HG02642 (cell line): ENCODE results near the gene RAB40AL.
A peak's percentile ranks its signal among the peaks of the same experiment; 100 is the strongest.
"Not testable (repeated sequence)": the region's sequence is repeated elsewhere in the genome, so short reads cannot be mapped to it uniquely, and the experiment has no call there.

ENCODE experiments used
- ATAC-seq: cut with Tn5 transposase; IDR thresholded peaks from one replicate; pipeline ENCODE4 v1.9.1; 2021; ENCODE audit warnings: mild to moderate bottlenecking; ENCODE audit not compliant: unreplicated experiment, poor library complexity

Gene RAB40AL, protein sequence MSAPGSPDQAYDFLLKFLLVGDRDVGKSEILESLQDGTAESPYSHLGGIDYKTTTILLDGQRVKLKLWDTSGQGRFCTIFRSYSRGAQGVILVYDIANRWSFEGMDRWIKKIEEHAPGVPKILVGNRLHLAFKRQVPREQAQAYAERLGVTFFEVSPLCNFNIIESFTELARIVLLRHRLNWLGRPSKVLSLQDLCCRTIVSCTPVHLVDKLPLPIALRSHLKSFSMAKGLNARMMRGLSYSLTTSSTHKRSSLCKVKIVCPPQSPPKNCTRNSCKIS

DNA sequence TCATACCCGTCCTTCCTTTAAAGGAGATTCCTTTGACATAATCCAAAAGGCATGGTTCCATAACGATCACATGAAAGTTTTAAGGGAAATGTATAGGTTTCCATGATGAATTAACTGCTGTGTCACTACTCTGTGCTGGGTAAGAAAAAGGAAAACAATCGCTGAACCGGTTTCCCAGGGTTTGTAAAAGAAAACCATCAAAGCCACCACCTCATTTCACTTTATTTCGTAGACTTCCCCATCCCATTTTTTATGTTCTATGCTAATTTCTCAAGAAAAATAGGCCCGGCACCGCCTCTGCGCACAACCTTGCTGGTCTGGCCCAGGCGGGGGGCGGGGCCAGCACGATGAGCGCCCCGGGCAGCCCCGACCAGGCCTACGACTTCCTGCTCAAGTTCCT lies at the start of gene RAB40AL:
Gene RAB40AL, plus strand, starts transcription at position 301 of the 400 bp plus-strand sequence. Its CDS starts 47 bp downstream, at position 348.
- ATAC-seq: not testable (repeated sequence)

DNA sequence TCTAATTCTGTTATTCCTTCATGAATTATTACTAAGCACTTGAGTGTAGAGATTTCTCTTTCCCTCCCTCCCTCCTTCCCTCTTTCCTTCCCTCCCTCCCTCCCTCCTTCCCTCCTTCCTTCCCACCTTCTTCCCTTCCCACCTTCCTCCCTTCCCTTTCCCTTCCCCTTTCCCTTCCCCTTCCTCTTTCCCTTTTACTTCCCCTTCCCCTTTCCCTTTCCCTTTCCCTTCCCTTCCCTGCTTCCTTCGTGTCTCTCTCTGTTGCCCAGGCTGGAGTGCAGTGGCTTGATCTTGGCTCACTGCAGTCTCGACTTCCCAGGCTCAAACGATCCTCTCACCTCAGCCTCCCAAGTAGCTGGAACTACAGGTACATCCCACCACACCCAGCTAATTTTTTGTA lies 49.4 kb upstream of the RAB40AL start:
- ATAC-seq: no peak

DNA sequence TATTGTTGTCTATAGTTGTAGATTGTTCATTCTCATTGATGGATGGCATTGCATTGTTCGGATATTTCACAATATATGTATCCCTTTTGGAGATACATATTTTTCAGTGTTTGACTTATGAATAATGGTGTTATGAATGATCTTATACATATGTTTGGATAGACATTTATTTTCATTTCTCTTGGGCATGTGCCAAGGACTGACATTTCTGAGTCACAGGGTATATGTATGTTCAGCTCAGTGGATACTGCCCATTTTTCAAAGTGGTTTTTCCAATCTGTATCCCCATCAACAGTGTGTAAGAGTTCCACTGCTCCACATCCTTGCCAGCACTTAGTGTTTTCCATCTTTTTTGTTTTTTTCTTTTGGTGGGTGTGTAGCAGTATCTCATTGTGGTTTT lies 45.0 kb upstream of the RAB40AL start:
- ATAC-seq: no peak

DNA sequence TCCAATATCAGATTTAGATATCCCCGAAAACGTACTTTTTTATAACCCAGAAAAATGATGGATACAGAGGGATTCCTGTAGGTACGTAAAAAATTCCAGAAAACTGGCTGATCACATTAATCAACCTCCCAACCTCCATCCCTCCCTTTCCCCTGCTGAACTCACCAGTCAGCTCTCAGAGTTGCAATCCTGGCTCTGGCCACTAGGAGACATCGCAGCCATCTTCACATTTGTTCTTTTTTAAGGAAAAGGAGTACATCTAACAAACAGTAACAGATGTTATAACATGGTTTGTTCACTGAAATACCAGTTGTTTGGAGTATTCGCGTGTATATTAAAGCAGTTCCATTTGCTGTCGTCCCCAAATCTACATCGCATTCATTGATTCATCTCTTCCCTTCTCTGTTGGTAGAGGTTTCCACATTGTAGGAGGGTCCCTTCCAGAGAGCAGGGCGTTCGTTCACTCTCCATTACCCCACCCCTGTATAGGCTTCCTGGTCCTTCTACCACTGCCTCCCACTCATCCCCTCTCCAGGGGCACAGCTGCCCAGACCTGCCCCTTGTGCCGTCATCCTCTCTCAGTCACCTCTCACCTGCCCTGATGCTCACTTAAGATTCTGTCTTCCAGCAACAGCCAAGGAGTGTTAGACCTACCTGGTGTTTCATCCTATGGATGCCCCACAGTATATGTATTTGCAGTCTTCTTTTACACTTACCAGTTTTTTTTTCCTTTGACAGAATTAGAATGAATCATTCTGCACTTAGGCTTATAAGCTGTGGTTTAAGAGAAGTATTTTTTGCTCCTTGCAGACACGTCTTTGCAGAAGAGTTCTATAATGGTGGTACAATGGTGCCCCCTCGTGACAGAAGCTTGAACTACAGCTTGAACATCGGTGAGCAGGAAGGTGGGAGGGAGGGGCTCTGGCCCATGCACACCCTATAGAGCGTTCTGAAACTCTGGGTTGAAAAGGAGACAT lies 36.8 kb upstream of the RAB40AL start:
- ATAC-seq: peak; percentile 87

DNA sequence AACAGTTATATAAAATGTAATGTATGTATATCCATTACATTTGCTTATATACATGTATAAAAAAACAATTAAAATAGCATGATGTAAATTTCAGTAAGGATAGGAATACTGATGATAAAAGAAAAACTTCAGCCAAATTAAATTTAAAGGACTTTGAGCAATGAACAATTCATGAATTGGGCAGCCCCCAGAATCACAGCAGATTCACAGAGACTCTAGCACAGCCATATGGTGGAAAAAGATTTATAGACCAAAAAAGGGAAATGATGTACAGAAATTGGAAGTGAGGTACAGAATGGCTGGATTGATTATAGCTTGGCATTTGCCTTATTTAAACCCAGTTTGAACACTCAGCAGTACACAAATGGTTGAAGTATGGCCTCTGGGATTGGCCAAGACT lies 34.7 kb upstream of the RAB40AL start:
- no peak for ATAC-seq

DNA sequence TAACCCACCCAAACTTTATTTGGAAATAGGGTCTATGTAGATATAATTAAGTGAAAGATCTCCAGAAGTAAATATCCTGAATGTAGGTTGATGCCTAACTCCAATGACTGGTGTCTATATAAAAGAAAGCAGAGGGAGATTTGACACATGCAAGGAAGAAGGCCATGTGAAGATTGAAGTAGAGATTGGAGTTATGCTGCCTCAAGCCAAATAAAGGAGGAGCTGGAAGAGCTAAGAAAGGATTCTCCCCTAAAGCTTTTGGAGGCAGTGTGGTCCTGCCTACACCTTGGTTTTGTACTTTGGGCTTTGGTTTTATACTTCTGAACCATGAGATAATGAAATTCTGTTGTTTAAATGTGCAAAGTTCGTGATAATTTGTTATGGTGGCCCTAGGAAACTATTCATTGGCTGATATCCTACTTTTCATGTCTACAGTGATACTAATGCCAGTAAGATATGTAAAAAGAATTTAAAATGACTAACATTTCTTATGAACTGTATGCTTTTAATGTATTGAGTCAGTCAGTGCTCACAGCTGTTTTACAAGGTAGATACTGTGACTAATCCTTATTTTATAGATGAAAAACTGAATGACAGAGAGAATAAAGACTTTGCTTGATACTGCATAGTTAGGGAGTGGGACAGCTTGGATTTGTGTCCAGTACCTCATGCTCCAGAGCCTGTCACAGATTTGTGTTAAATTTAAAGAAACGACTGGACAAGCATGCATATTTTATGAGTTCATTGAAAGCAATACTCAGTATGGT lies 5.9 kb upstream of the RAB40AL start:
- ATAC-seq: no peak

DNA sequence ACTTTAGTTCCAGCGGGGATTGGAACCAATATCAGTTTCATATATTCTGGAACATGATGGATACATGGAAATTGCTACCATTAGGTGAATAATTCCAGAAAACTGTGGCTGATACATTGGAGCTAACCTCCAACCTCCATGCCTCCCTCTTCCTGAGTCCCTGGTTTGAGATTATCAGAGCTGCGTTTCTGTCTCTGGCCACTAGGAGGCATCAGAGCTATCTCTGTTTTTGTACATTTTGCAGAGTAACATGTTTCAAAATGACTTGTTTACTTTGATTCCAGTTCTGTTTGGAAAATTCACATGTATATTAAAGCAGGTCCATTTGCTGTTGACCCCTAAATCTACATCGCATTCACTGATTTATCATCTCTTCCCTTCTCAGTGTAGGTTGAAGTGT lies 2.4 kb upstream of the RAB40AL start:
- no peak for ATAC-seq

DNA sequence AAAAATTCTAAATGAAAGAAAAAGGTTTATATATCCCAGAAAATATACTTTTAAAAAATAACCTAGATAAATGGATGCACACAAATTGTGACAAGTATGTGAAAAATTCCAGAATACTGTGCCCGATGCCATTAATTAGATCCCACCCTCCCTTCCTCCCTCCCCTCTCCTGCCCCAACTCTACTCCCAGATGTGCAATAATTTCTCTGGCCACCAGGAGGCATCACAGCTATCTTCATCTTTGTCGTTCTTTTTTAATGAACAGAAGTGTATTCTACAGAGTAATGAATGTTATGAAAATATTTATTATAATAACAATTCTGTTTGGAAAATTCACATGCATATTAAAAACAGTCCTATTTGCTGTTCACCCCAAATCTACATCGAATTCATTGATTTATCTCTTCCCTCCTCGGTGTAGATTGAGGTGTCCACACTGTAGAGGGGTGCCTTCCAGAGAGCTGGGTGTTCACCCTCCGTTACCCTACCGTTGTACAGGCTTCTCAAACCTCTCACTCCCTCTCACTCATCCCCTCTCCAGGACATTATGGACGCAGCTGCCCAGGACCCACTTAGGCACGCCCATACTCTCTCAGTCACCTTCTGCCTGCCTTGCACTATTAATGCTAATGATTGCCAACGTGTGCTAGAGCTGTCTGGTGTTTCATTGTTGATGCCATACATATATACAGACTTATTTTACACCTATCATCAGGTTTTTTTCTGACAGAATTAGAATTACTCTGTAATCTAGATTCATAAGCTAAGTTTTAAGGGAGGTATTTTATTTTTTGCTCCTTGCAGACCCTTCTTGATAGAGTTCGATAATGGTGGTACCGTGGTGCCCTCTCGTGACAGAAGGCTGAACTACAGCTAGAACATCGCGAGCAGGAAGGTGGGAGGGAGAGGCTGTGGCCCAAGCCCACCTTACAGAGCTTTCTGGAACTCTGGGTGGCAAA lies 14.1 kb downstream of the RAB40AL start:
- ATAC-seq: peak; percentile 82

DNA sequence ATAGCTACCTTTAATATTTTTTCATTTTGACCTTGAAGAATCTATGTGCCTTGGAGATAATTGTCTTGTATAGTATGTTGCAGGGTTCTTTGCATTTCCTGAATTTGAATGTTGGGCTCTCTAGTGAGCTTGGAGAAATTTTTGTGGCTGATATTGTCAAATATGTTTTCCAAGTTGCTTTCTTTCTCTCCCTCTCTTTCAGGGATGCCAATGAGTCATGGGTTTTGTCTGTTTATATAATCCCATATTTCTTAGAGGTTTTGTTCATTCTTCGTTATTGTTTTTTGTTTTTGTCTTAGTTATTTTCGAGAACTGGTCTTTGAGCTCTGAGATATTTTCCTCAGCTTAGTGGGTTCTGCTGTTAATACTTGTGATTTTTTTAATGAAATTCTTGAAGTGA lies 20.7 kb downstream of the RAB40AL start:
- no peak for ATAC-seq

DNA sequence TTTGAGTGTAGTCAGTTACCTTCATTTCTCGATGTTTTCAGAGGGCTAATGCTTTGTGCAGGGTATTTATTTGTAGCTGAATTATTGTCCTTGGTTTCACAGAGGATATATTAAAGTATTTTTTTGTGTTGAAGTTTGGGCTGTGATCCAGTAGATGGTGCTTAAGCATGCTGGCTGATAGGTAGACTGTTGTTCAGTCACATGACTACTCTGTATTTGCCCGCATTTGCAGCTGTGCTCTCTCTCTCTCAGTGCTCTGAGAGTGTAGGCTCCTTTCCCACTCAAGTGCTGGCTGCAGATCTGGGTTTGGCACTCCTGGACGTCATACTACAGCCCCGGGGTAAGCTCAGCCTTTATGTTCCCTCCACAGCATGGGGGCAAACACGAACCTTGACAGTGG lies 21.7 kb downstream of the RAB40AL start:
- no peak for ATAC-seq

DNA sequence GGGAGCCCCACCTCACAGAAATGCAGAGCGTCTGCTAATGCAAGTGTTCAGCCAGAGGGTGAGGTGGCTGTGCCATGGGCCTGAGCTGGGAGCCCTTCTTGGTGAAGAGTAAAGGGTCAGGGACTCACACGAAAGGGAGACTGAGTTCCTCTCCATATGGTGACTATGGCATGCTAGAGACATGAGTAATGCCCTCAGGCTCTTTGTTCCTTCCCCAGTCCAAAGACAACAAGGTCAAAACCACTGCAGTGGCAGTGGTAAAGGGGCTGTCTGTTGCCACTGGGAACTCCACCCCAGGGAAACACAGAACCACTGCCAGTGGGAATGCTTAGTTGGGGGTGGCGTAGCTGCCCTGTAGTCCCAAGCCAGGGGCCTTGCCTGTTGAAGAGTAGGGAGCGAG lies 22.4 kb downstream of the RAB40AL start:
- no peak for ATAC-seq

DNA sequence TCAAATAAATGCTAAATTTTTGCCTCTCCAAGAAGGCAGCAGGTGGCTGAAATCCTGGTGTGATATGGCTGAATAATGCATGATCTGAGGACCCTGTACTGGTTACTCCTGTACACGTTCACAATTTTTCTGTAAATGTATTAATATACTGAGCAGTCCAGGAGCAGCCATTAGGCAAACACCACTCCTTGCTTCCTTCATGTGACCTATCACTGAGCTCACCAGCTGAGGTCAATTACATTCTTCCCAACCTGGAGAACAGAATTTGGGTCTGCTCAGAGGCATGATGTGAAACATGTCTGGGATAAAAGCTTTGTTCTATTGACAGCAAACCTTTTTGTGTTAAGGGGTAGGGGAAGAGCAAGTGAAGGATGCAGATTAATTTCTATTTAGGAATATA lies 26.9 kb downstream of the RAB40AL start:
- no peak for ATAC-seq

DNA sequence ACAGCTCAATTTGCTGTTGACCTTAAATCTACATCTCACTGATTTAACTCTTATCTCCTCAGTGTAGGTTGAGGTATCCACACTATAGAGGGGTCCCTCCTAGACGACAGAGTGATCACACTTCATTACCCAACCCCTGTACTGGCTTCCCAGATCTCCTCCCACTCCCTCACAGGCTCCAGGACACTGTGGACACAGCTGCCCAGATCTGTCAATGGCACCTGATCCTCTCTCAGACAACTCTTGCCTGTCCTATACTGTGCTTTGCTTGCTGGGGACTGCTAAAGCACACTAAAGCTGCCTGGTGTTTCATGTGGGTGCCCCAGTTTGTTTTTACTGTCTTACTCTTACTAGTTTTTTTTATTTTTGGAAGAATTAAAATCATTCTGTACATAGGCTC lies 27.9 kb downstream of the RAB40AL start:
- ATAC-seq: no peak

DNA sequence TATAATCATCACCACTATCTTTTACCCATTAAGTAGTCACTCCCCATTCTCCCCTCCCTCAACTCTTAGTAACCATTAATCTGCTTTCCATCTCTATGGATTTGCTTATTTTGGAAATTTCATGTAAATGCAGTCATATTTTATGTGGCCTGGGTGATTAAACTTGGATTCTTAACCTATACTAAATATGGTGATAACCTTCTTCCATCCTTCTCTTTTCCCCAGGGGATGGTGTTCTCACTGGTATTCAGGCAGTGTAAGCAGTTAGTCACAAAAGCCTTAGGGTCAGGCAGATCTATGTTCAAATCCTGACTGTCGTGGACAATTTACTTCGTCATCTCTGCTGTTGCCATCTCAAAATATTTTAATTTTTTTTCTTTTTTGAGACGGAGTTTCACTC lies 29.6 kb downstream of the RAB40AL start:
- no peak for ATAC-seq

DNA sequence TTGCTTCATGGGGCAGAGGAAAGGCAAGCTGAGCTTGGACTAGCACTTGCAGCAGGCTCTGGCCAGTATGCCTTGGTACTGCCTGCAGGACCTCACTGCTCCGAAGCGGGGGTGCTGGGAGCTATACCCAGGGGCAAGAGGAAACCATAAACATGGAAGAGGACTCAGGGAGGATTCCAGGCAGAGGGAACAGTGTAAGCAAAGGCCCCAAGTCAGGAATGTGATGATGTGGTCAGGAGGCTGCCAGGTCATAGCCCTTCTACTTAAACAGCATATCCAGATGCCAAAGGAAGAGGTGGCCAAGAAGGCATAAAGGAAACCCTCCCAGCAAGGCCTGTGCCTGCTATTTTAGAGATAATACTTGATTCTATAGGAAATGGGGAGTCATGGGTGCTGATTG lies 31.1 kb downstream of the RAB40AL start:
- no peak for ATAC-seq

DNA sequence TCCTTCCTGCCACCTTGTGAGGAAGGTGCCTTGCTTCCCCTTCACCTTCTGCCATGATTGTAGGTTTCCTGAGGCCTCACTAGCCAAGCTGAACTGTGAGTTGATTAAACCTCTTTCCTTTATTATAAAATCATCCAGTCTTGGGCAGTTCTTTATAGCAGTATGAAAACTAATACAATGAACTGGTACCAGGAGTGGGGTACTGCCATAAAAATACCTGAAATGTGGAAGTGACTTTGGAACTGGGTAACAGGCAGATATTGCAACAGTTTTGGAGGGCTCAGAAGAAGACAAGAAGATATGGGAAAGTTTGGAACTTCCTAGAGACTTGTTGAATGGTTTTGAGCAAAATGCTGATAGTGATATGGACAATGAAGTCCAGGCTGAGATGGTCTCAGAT lies 34.5 kb downstream of the RAB40AL start:
- not testable (repeated sequence) for ATAC-seq

DNA sequence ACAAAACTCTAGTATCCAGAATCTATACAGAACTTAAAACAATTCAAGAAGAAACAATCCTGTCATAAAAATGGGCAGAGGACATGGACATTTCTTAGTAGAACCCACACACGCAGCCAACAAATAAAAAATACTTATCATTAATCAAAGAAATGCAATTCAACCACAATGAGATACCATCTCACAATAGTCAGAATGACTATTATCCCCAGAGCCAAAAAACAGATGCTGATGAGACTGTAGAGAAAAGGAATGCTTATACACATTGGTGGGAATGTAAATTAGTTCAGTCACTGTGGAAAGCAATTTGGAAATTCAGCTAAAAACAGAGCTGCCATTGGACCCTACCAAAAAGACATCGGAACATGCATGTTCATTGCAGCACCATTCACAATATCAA lies 37.9 kb downstream of the RAB40AL start:
- ATAC-seq: no peak

DNA sequence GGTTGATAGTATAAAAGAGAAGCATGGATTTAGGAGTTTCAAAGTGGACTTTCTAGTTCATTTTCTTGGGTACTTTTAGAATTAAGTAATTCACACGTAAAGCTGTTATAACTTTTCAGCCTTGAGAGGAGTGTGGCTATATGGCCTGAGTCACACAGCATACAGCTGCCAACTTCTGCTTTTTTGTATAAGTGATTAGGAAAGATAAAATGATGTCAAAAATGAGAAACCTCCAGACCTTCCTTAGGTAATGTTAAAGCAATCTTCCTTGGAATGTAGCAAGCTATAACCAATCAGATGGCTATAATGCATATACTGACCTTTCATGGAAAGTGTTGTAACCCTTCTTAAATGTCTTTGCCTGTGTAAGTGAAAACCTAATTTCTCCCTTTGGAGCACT lies 39.2 kb downstream of the RAB40AL start:
- ATAC-seq: no peak

DNA sequence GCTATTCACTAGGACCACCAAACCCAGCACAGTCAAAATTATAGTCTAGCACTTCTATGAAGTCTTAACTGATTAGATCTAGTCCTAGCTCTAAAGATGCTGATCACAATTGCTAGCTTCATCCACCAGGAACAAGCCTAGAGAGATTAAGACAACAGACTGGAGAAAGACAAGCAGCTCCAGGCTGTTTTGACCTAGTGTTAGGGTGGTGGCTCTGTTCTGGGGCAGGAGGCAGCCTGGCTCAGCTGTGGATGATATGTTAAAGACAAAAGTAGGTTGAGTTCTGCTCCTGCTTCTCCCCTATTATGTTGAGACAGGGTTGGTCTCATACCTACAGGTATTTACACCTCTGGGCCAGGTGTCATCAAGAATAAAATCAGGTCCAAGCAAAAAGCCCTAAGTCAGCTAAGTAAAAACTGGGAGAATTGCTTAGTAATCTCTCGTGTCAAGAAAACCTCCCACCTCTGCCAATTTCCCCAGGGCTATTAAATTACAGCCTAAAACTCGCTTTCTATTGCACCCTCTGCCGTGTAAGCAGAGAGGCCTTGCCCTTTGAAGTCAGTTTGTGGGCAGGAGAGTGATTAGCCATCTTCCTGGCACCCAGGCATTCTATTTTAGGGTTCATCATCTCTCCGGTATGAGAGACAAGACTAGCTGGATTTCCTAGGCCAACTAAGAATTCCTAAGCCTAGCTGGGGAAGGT lies 39.9 kb downstream of the RAB40AL start:
- no peak for ATAC-seq
